ES-I3 (cell line): ENCODE data around the gene TMEM203.

ENCODE experiments used
- H3K36me3 ChIP-seq: 2 replicates; pipeline ENCODE4 v1.6.1; 2013; ENCODE audit warnings: mild to moderate bottlenecking, low read length, control low read depth, moderate library complexity; ENCODE audit not compliant: insufficient read depth
- H3K4me1 ChIP-seq: 2 replicates; pipeline ENCODE4 v1.6.1; 2013; ENCODE audit warnings: mild to moderate bottlenecking, control low read depth, low read length; ENCODE audit not compliant: insufficient read depth
- H3K9ac ChIP-seq: 2 replicates; pipeline ENCODE4 v1.6.1; 2013; ENCODE audit warnings: low read depth, mild to moderate bottlenecking, low read length, moderate library complexity
- H3K9me3 ChIP-seq: 2 replicates; pipeline ENCODE4 v1.6.1; 2013; ENCODE audit warnings: mild to moderate bottlenecking, low read length, moderate library complexity; ENCODE audit not compliant: control insufficient read depth, insufficient read depth

Gene TMEM203

GRCh38 chr9:137191691-137192447 is 13.6 kb downstream of the TMEM203 start:
- no peak overlapping the region for H3K9ac ChIP-seq
- H3K36me3 ChIP-seq, result no peaks in the 10 kb centered on the region
- peaks cover 6% of the 10 kb centered on the region; the same call in 1 of the 2 replicates for H3K4me1 ChIP-seq
- no peaks in the 10 kb centered on the region for H3K9me3 ChIP-seq

DNA sequence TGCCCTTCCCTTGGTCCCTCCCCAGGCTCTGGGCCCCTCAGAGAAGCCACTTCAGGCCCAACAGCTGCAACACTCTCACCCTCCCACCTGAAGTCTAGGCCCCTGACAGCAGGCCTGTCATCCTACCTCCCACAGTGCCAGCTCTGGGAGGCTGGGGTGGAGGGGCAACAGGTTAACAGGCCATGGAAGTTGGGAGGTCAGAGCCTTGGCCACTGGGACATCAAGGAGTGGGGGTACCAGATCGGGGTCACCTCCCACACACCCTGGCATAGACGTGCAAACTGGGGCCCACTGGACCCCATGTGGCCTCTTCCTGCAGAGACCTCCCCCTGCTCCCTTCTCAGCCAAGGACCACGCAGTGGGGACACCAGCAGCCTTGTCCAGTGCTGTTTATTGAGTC is 14.2 kb downstream of the TMEM203 start:
- Histone ChIP-seq H3K9me3 (no peaks in the 10 kb centered on the region), H3K9ac (no peak overlapping the region), H3K4me1 (peaks cover 6% of the 10 kb centered on the region; the same call in 1 of the 2 replicates), H3K36me3 (no peaks in the 10 kb centered on the region)

DNA sequence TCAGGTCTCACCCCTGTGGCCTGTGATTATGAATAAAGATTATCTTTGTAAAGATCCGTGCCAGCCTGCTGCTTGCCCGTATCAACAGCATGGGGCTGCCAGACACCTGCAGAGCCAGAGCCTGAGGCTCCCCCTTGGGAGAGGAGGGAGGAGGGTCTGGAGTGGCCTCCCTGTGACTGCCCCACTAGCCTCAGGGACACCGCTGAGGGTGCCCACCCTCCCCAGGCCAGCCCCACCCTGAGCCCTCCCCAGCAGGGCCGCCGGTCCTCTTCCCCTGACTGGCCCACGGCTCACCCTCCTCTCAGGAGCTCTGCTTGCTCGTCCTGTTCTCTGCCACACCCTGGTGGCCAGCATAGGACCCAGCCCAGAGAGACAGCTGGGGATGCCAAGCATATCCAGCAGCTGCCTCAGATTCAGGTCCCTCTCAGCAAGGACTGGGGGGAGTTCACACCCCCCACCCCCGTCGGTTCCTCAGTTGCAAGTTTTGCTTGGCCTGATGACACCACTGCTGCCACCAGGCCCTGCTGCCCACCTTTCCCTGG is 15.1 kb downstream of the TMEM203 start:
- Histone ChIP-seq H3K36me3 (no peaks in the 10 kb centered on the region), H3K9me3 (no peaks in the 10 kb centered on the region), H3K4me1 (peaks cover 6% of the 10 kb centered on the region; the same call in 1 of the 2 replicates), H3K9ac (no peak overlapping the region)

DNA sequence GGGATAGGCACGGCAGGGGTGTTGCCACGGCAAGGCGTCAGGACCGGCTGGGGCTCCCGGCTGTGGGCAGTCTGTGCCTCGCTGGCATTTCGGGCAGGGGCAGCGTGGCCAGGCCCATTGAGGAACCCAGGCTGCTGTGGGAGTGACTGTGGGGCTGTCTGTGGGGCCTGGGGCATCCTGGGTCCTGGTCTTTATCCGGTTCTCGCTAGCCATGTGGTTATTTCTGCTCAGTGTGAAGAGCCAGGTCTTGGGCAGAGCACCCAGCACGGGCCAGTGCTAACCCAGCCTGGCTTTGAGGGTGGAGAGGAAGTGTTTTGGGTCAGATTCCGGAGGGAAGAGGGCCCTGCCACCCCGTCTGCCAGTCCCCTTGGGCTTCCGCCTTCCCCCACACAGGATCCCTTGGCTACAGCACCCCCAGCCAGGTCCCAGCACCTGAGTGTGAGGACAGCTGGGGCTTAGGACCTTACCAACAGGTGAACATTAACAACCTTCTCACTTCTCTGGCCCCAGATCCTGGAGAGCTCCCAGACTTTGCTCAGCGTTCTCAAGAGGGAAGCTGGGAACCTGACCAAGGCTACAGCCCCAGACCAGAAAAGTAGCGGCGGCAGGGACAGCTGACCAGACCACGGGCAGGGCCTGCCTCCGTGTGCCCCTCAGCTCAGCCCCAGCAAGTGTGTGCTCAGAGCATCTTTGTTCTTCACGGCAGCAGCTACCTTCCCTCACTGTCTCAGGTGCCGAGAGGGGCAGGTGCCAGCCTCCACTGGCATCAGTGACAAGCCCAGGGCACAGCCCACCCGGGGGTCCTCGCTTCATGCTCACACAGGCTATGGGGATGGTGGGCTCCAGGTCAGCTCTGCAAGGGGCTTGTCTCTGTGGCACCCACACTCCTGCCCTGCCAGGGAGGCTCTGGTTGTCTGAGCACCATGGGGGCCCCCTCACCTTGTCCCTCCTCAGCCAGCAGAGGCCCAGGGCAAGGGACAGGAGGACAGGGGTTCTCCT is 15.9 kb downstream of the TMEM203 start:
- H3K9ac ChIP-seq, result peak overlapping the region; percentile 78
- H3K4me1 ChIP-seq, result peaks cover 6% of the 10 kb centered on the region; the same call in 1 of the 2 replicates
- H3K9me3 ChIP-seq, result no peaks in the 10 kb centered on the region
- H3K36me3 ChIP-seq, result no peaks in the 10 kb centered on the region

DNA sequence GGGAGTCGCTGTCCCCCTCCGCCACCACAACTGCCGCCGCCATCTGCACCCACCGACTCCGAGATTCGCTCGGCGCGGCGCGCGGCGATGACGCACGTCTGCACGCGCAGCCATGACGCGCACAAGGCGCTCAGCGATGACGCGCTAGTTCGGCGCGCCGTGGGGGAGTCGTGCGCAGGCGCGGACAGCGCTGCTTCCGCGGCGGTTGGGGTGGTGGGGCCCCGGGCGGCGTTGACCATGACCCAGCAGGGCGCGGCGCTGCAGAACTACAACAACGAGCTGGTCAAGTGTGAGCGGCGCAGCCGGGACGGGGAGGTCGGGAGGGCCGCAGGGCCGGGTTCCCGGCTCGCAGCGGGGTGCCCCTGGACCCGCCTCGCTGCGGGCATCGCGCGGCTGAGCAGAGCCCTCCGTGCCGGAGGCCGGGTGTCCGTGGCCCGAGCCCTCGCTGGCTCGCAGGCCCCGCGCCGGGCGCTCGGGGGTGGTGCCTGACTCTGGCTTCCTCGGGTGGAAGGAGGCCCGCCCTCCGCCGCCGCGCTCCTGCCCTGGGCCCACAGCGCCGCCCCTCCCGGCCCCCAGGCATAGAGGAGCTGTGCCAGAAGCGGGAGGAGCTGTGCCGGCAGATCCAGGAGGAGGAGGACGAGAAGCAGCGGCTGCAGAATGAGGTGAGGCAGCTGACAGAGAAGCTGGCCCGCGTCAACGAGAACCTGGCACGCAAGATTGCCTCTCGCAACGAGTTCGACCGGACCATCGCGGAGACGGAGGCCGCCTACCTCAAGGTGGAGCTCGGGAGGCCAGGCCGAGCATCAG is 16.8 kb downstream of the TMEM203 start, which contains the start of the genes ANAPC2 and SSNA1:
Gene ANAPC2 (minus strand): TSS at position 71 of the 807 bp plus-strand sequence. CDS start 28 bp downstream, at position 43.
Gene SSNA1 (plus strand): TSS at position 187 of the 807 bp plus-strand sequence. CDS start 51 bp downstream, at position 238.
- Histone ChIP-seq H3K9me3 (no peaks in the 10 kb centered on the region), H3K4me1 (peaks cover 6% of the 10 kb centered on the region; the same call in 1 of the 2 replicates), H3K9ac (peak within 1 kb of the TSS; percentile 78), H3K36me3 (no peaks in the 10 kb centered on the region)

- Histone ChIP-seq H3K4me1 (peaks cover 6% of the 10 kb centered on the region; the same call in 1 of the 2 replicates), H3K9me3 (no peaks in the 10 kb centered on the region), H3K36me3 (no peaks in the 10 kb centered on the region), H3K9ac (peak overlapping the region; percentile 78)
Observed at GRCh38 chr9:137188086-137188489, 17.4 kb downstream of the TMEM203 start.

- H3K9ac ChIP-seq, result peak overlapping the region; percentile 78; the same call in 1 of the 2 replicates
- H3K36me3 ChIP-seq, result no peaks in the 10 kb centered on the region
- H3K9me3 ChIP-seq, result no peaks in the 10 kb centered on the region
- H3K4me1 ChIP-seq, result peaks cover 6% of the 10 kb centered on the region; the same call in 1 of the 2 replicates
Observed at GRCh38 chr9:137187386-137187785, 18.1 kb downstream of the TMEM203 start.

- Histone ChIP-seq H3K4me1 (peaks cover 6% of the 10 kb centered on the region; the same call in 1 of the 2 replicates), H3K9me3 (no peaks in the 10 kb centered on the region), H3K9ac (no peak overlapping the region), H3K36me3 (0 out of 2 replicates have a peak, but pooled peaks cover under 1% of the 10 kb centered on the region)
Observed at GRCh38 chr9:137186385-137186784, 19.1 kb downstream of the TMEM203 start.

- Histone ChIP-seq H3K4me1 (peaks cover 6% of the 10 kb centered on the region; the same call in 1 of the 2 replicates), H3K36me3 (peaks cover 5% of the 10 kb centered on the region; the same call in 1 of the 2 replicates), H3K9ac (no peak overlapping the region), H3K9me3 (no peaks in the 10 kb centered on the region)
Observed at GRCh38 chr9:137185921-137186320, 19.5 kb downstream of the TMEM203 start.

DNA sequence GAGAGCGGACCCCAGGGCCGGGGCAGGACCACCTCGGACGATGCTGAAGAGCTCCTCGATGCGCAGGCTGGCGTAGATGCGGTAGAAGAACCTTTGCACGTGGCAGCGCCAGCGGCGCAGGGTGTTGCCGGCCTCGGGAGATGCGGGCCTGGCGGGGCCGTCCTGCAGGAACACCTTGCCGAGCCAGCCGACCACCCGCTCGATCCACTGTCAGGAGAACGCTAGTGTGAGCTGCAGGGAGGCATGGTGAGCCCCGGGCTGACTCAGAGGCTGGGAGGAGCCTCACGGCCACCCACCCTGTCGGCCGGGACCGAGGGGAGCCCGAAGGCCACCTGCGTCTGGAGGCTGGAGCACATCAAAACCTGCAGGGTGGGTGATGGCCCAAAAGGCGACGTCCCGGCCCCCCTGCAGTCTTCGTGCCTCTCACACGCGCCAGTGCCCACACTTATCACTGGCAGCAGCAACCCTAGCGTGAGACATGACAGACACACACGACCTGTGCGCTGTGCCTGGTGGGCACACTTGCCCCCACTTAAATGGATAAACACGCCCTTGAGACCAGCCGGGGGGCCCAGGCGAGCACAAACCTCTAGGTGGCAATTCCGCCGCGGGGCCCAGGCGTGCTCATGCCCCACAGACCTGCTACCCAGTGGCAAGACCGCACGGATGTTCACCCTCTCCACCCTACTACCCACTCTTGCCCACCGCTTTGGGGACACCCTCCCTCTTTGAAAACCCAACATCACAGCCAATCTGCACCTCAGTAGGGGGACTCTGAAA is 20.4 kb downstream of the TMEM203 start:
- no peaks in the 10 kb centered on the region for H3K9me3 ChIP-seq
- H3K36me3 ChIP-seq, result peaks cover 8% of the 10 kb centered on the region; the same call in 1 of the 2 replicates
- H3K9ac ChIP-seq, result no peak overlapping the region
- H3K4me1 ChIP-seq, result peaks cover 6% of the 10 kb centered on the region; the same call in 1 of the 2 replicates

GRCh38 chr9:137183980-137184595 is 21.4 kb downstream of the TMEM203 start:
- H3K9me3 ChIP-seq, result no peaks in the 10 kb centered on the region
- H3K36me3 ChIP-seq, result peaks cover 8% of the 10 kb centered on the region; the same call in 1 of the 2 replicates
- H3K4me1 ChIP-seq, result no peaks in the 10 kb centered on the region; the same call in 1 of the 2 replicates
- H3K9ac ChIP-seq, result no peak overlapping the region

DNA sequence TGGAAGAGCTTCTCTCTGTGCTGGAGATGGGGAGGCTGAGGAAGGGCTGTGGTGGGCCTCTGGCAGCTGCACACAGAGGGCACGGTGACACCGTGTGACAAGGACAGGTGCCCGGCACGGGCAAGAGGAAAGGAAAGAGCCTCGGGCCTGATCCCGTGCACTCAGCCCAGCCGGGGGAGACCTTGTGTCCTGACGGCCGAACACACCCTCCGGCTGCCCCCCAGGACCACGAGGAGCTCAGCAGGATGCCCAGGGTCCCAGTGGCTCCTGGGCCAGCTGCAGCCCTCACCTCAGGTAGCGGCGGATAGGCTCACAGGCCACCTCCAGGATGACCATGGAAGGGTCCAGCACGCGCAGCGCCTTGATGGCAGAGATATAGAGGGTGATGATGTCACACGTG is 22.6 kb downstream of the TMEM203 start:
- Histone ChIP-seq H3K36me3 (peaks cover 8% of the 10 kb centered on the region; the same call in 1 of the 2 replicates), H3K4me1 (no peaks in the 10 kb centered on the region; the same call in 1 of the 2 replicates), H3K9me3 (no peaks in the 10 kb centered on the region), H3K9ac (no peak overlapping the region)
